DOHH2 (cell line): Measurements from ENCODE around the gene HMGXB3.

ENCODE experiments used
- H3F3A ChIP-seq: fragments of 200-600 bp; sonication (generic), shearing (Covaris generic); 2 replicates; pipeline ENCODE4 v1.6.0; 2016; ENCODE audit warnings: antibody characterized with exemption, mild to moderate bottlenecking; ENCODE audit not compliant: control insufficient read depth, insufficient read depth
- H3K27ac ChIP-seq: fragments of 200-600 bp; sonication (generic); 2 replicates; pipeline ENCODE4 v1.5.1; 2014; ENCODE audit warnings: low read depth, mild to moderate bottlenecking, low read length, moderate library complexity
- H3K27me3 ChIP-seq: fragments of 200-600 bp; sonication (generic); 2 replicates; pipeline ENCODE4 v1.6.1; 2014; ENCODE audit warnings: mild to moderate bottlenecking, low read length, mixed read lengths; ENCODE audit not compliant: control insufficient read depth
- H3K36me3 ChIP-seq: fragments of 200-600 bp; sonication (generic); 2 replicates; pipeline ENCODE4 v1.6.1; 2014; ENCODE audit warnings: mild to moderate bottlenecking, low read length, moderate library complexity, mixed read lengths; ENCODE audit not compliant: control insufficient read depth
- H3K4me1 ChIP-seq: fragments of 200-600 bp; sonication (generic); 2 replicates; pipeline ENCODE4 v1.6.1; 2014; ENCODE audit warnings: mild to moderate bottlenecking, low read length, mixed read lengths; ENCODE audit not compliant: control insufficient read depth
- H3K4me2 ChIP-seq: fragments of 200-600 bp; sonication (generic); 2 replicates; pipeline ENCODE4 v1.6.0; 2014; ENCODE audit warnings: mild to moderate bottlenecking, low read length, moderate library complexity
- H3K4me3 ChIP-seq: fragments of 200-600 bp; sonication (generic); 2 replicates; pipeline ENCODE4 v1.5.1; 2014; ENCODE audit warnings: mild to moderate bottlenecking, low read length, mixed read lengths
- H3K79me2 ChIP-seq: fragments of 200-600 bp; sonication (generic); 2 replicates; pipeline ENCODE4 v1.6.1; 2014; ENCODE audit warnings: mild to moderate bottlenecking, low read length, mixed read lengths; ENCODE audit not compliant: control insufficient read depth
- H3K9me2 ChIP-seq: fragments of 200-600 bp; sonication (generic); replicated peaks from 2 replicates; pipeline ENCODE4 v1.6.1; 2014; ENCODE audit warnings: mild to moderate bottlenecking, low read length, mixed read lengths; ENCODE audit not compliant: control insufficient read depth
- H3K9me3 ChIP-seq: fragments of 200-600 bp; sonication (generic); 2 replicates; pipeline ENCODE4 v1.6.1; 2014; ENCODE audit warnings: antibody characterized with exemption, low read length, mixed read lengths; ENCODE audit not compliant: control insufficient read depth, insufficient read depth
- H4K20me1 ChIP-seq: fragments of 200-600 bp; sonication (generic); 2 replicates; pipeline ENCODE4 v1.6.0; 2014; ENCODE audit warnings: low read depth, mild to moderate bottlenecking, antibody characterized with exemption, low read length, moderate library complexity; ENCODE audit not compliant: control insufficient read depth, insufficient read depth
- CTCF ChIP-seq: fragments of 200-600 bp; sonication (generic); IDR thresholded peaks from one replicate; pipeline ENCODE4 v1.5.1; 2014; ENCODE audit warnings: antibody characterized with exemption, mild to moderate bottlenecking, low read depth, low read length; ENCODE audit not compliant: poor library complexity, severe bottlenecking
- EZH2phosphoT487 ChIP-seq: fragments of 200-600 bp; sonication (generic); IDR thresholded peaks from 2 replicates; pipeline ENCODE4 v1.6.1; 2017; ENCODE audit warnings: borderline replicate concordance, mild to moderate bottlenecking, antibody characterized with exemption, low read length, moderate library complexity, mixed read lengths

HMGXB3 gene

DNA sequence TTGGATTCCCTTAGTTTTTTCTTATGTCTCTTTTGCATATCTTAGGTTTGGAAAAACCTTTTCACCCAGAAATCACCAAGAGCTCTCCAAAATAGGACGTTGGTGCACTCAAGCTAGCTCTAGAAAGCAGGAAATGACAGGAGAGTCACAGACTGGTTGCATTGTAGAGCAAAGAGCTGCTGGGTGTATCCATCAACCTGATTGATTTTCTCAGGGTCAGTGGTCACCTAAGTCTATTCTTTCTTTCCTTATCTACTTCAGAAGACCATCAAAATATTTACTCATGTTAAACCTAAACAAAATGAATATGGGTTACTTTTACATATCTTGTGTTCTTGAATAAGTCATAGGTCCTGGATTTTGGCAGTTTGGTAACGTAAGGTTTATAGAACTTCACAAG, 25.1 kb upstream of the HMGXB3 start:
- H3K9me2 ChIP-seq: no peaks in the 10 kb centered on the region
- no peaks in the 10 kb centered on the region for H3K9me3 ChIP-seq
- H3K36me3 ChIP-seq: peaks cover 2% of the 10 kb centered on the region; the same call in 1 of the 2 replicates
- H3K79me2 ChIP-seq: no peaks in the 10 kb centered on the region
- TF ChIP-seq CTCF: no peak
- TF ChIP-seq EZH2phosphoT487: no peak
- H3K27ac ChIP-seq: no peak overlapping the region
- H4K20me1 ChIP-seq: no peaks in the 10 kb centered on the region
- no peaks in the 10 kb centered on the region for H3K27me3 ChIP-seq
- no peaks in the 10 kb centered on the region for H3F3A ChIP-seq
- H3K4me3 ChIP-seq: no peak overlapping the region
- no peak overlapping the region for H3K4me2 ChIP-seq
- H3K4me1 ChIP-seq: no peaks in the 10 kb centered on the region

GRCh38 chr5:149979896-149980295, 20.6 kb upstream of the HMGXB3 start:
- Histone ChIP-seq H3K9me2 (no peaks in the 10 kb centered on the region), H3K9me3 (no peaks in the 10 kb centered on the region), H3K27me3 (no peaks in the 10 kb centered on the region), H3K27ac (no peak overlapping the region), H3K79me2 (no peaks in the 10 kb centered on the region), H3K4me1 (no peaks in the 10 kb centered on the region), H3K4me3 (no peak overlapping the region), H3K4me2 (no peak overlapping the region), H3K36me3 (peaks cover 4% of the 10 kb centered on the region; the same call in 1 of the 2 replicates), H3F3A (no peaks in the 10 kb centered on the region), H4K20me1 (no peaks in the 10 kb centered on the region)
- TF ChIP-seq CTCF: no peak
- TF ChIP-seq EZH2phosphoT487: no peak

DNA sequence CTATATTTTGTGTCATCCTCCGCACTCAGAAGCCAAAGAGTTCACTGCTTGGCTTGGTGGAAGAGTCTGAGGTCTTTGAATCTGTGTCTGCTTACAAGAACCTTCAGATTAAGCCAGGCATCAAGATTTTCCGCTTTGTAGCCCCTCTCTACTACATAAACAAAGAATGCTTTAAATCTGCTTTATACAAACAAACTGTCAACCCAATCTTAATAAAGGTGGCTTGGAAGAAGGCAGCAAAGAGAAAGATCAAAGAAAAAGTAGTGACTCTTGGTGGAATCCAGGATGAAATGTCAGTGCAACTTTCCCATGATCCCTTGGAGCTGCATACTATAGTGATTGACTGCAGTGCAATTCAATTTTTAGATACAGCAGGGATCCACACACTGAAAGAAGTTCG, 19.3 kb upstream of the HMGXB3 start:
- no peaks in the 10 kb centered on the region for H4K20me1 ChIP-seq
- H3K4me3 ChIP-seq: no peak overlapping the region
- no peaks in the 10 kb centered on the region for H3K9me3 ChIP-seq
- H3K79me2 ChIP-seq: no peaks in the 10 kb centered on the region
- no peaks in the 10 kb centered on the region for H3K27me3 ChIP-seq
- no peak for TF ChIP-seq CTCF
- TF ChIP-seq EZH2phosphoT487: no peak
- no peaks in the 10 kb centered on the region for H3K4me1 ChIP-seq
- H3K27ac ChIP-seq: no peak overlapping the region
- peaks cover 4% of the 10 kb centered on the region; the same call in 1 of the 2 replicates for H3K36me3 ChIP-seq
- H3K4me2 ChIP-seq: no peak overlapping the region
- H3F3A ChIP-seq: no peaks in the 10 kb centered on the region
- no peaks in the 10 kb centered on the region for H3K9me2 ChIP-seq
